ENCODE results near the gene DIRAS3. TPM values are rescaled to one million over a fixed set of nuclear protein-coding genes. Genes with fewer than 3 reads are reported as not detected.
"Not testable (repeated sequence)": the region's sequence is repeated elsewhere in the genome, so short reads cannot be mapped to it uniquely, and the experiment has no call there.

DIRAS3 gene
- total and polyA plus RNA-seq, 4 donors: 0.92 to 2.3 (median 1.9) TPM; not detected in 1

DNA sequence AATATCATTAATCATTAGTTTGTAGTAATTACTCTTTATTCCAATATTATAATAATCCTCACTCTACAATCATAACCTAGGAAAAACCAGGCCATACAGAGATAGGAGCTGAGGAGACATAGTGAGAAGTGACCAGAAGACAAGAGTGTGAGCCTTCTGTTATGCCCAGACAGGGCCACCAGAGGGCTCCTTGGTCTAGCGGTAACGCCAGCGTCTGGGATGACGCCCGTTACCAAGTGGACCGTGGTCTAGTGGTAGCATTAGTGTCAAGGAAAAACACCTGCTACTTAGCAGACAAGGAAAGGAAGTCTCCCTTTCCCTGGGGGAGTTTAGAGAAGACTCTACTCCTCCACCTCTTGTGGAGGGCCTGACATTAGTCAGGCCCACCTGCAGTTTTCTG lies 7.6 kb upstream of the DIRAS3 start:
- H3K9ac ChIP-seq (ENCODE audit: low read depth in 1 of 2, low read length in 2 of 2); DNase-seq (ENCODE audit: low spot score); H3K36me3 ChIP-seq (ENCODE audit: control insufficient read depth in 4 of 4, insufficient read depth in 3 of 4, low read depth in 1 of 4, low read length in 3 of 4); H3K9me3 ChIP-seq (ENCODE audit: control insufficient read depth in 4 of 4, low read length in 3 of 4); H3K4me1 ChIP-seq (ENCODE audit: control insufficient read depth in 4 of 4, insufficient read depth in 4 of 4, low read length in 3 of 4); H3K4me3 ChIP-seq (ENCODE audit: low read depth in 1 of 3, low read length in 3 of 3); H3K27me3 ChIP-seq (ENCODE audit: control insufficient read depth in 4 of 4, insufficient read depth in 4 of 4, low read length in 3 of 4); H3K27ac ChIP-seq (ENCODE audit: low read depth in 1 of 2, low read length in 2 of 2): not testable (repeated sequence)
- 93% methylated on average over 6 of the region's 6 CpGs for WGBS

DNA sequence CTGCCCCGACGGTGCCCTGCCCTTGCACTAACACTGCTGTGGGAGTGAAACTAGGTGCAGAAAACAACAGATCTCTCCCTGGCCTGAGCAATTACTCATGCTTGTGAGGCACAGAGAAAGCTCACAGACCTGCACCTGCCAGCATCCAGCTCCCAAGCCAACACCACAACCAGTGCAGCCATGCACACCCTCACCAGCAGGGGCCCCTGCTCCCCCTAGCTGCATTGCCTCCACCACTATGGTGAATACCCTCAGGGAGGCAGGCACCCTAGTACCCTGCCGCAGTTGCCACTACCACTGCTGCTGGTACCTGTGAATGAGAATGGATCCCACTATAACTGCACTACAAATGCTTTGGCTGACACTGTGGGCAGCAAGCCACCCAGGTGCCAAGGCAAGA lies 7.1 kb upstream of the DIRAS3 start:
- TF ChIP-seq RXRA (IDR thresholded peaks at IDR 0.05) (no peak), RAD21 (IDR thresholded peaks at IDR 0.05) (no peak), TAF1 (conservative IDR thresholded peaks at IDR 0.05) (no peak), HNF4G (IDR thresholded peaks at IDR 0.05) (no peak), NR2F2 (IDR thresholded peaks at IDR 0.05) (no peak), JUND (IDR thresholded peaks at IDR 0.05) (no peak), YY1 (IDR thresholded peaks at IDR 0.05) (no peak), GABPA (IDR thresholded peaks at IDR 0.05 in 1 of 2, conservative IDR thresholded peaks at IDR 0.05 in 1 of 2) (no peak), HNF4A (conservative IDR thresholded peaks at IDR 0.05) (no peak), SP1 (IDR thresholded peaks at IDR 0.05) (no peak), FOXA2 (IDR thresholded peaks at IDR 0.05) (no peak), EGR1 (IDR thresholded peaks at IDR 0.05; ENCODE audit: low read depth in 2 of 2) (no peak), FOXA1 (IDR thresholded peaks at IDR 0.05) (no peak)
- TF ChIP-seq, protein P1, sequence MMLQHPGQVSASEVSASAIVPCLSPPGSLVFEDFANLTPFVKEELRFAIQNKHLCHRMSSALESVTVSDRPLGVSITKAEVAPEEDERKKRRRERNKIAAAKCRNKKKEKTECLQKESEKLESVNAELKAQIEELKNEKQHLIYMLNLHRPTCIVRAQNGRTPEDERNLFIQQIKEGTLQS (IDR thresholded peaks at IDR 0.05): no peak
- TF ChIP-seq, protein P2, sequence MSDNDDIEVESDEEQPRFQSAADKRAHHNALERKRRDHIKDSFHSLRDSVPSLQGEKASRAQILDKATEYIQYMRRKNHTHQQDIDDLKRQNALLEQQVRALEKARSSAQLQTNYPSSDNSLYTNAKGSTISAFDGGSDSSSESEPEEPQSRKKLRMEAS (IDR thresholded peaks at IDR 0.05): no peak
- TF ChIP-seq, protein P3, sequence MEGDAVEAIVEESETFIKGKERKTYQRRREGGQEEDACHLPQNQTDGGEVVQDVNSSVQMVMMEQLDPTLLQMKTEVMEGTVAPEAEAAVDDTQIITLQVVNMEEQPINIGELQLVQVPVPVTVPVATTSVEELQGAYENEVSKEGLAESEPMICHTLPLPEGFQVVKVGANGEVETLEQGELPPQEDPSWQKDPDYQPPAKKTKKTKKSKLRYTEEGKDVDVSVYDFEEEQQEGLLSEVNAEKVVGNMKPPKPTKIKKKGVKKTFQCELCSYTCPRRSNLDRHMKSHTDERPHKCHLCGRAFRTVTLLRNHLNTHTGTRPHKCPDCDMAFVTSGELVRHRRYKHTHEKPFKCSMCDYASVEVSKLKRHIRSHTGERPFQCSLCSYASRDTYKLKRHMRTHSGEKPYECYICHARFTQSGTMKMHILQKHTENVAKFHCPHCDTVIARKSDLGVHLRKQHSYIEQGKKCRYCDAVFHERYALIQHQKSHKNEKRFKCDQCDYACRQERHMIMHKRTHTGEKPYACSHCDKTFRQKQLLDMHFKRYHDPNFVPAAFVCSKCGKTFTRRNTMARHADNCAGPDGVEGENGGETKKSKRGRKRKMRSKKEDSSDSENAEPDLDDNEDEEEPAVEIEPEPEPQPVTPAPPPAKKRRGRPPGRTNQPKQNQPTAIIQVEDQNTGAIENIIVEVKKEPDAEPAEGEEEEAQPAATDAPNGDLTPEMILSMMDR (IDR thresholded peaks at IDR 0.05; ENCODE audit: low read depth, low read length, missing input control): no peak
- TF ChIP-seq, protein P4, sequence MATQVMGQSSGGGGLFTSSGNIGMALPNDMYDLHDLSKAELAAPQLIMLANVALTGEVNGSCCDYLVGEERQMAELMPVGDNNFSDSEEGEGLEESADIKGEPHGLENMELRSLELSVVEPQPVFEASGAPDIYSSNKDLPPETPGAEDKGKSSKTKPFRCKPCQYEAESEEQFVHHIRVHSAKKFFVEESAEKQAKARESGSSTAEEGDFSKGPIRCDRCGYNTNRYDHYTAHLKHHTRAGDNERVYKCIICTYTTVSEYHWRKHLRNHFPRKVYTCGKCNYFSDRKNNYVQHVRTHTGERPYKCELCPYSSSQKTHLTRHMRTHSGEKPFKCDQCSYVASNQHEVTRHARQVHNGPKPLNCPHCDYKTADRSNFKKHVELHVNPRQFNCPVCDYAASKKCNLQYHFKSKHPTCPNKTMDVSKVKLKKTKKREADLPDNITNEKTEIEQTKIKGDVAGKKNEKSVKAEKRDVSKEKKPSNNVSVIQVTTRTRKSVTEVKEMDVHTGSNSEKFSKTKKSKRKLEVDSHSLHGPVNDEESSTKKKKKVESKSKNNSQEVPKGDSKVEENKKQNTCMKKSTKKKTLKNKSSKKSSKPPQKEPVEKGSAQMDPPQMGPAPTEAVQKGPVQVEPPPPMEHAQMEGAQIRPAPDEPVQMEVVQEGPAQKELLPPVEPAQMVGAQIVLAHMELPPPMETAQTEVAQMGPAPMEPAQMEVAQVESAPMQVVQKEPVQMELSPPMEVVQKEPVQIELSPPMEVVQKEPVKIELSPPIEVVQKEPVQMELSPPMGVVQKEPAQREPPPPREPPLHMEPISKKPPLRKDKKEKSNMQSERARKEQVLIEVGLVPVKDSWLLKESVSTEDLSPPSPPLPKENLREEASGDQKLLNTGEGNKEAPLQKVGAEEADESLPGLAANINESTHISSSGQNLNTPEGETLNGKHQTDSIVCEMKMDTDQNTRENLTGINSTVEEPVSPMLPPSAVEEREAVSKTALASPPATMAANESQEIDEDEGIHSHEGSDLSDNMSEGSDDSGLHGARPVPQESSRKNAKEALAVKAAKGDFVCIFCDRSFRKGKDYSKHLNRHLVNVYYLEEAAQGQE (IDR thresholded peaks at IDR 0.05): no peak
- TF ChIP-seq, protein P5, sequence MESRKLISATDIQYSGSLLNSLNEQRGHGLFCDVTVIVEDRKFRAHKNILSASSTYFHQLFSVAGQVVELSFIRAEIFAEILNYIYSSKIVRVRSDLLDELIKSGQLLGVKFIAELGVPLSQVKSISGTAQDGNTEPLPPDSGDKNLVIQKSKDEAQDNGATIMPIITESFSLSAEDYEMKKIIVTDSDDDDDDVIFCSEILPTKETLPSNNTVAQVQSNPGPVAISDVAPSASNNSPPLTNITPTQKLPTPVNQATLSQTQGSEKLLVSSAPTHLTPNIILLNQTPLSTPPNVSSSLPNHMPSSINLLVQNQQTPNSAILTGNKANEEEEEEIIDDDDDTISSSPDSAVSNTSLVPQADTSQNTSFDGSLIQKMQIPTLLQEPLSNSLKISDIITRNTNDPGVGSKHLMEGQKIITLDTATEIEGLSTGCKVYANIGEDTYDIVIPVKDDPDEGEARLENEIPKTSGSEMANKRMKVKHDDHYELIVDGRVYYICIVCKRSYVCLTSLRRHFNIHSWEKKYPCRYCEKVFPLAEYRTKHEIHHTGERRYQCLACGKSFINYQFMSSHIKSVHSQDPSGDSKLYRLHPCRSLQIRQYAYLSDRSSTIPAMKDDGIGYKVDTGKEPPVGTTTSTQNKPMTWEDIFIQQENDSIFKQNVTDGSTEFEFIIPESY (IDR thresholded peaks at IDR 0.05): no peak
- Histone ChIP-seq H3K4me3 (ENCODE audit: low read depth in 1 of 3, low read length in 3 of 3) (no peak overlapping the region), H3K27ac (ENCODE audit: low read depth in 1 of 2, low read length in 2 of 2) (no peak overlapping the region), H3K9me3 (ENCODE audit: control insufficient read depth in 4 of 4, low read length in 3 of 4) (no peaks in the 10 kb centered on the region), H3K4me1 (ENCODE audit: control insufficient read depth in 4 of 4, insufficient read depth in 4 of 4, low read length in 3 of 4) (no peaks in the 10 kb centered on the region), H3K27me3 (ENCODE audit: control insufficient read depth in 4 of 4, insufficient read depth in 4 of 4, low read length in 3 of 4) (no peaks in the 10 kb centered on the region), H3K36me3 (ENCODE audit: control insufficient read depth in 4 of 4, insufficient read depth in 3 of 4, low read depth in 1 of 4, low read length in 3 of 4) (no peaks in the 10 kb centered on the region), H3K9ac (ENCODE audit: low read depth in 1 of 2, low read length in 2 of 2) (no peak overlapping the region)
- no peak for DNase-seq (ENCODE audit: low spot score)
- 96% methylated on average over 3 of the region's 3 CpGs for WGBS
